Measurements from ENCODE around the gene BATF. TPM values are rescaled to one million over a fixed set of nuclear protein-coding genes. Genes with fewer than 3 reads are reported as not detected.

Gene BATF
- total RNA-seq, 1 donor from 2014 or later, result 213 TPM

GRCh38 chr14:75559451-75560222 lies 37.4 kb downstream of the BATF start:
- Mint-ChIP-seq H3K4me1 (ENCODE audit: low read depth) (peaks cover 65% of the 10 kb centered on the region), H3K9me3 (peaks cover 10% of the 10 kb centered on the region), H3K27me3 (ENCODE audit: insufficient read depth) (no peaks in the 10 kb centered on the region), H3K27ac (peak overlapping the region; percentile 93), H3K36me3 (ENCODE audit: low read depth) (peaks cover 12% of the 10 kb centered on the region), H3K4me3 (peak overlapping the region; percentile 21)
- intact Hi-C loops (cut with micrococcal nuclease), result loop anchor here (1.0 to 2.0 kb wide), 3 partner anchors 10 to 73 kb away; no protein-coding TSS in a partner anchor
- DNase-seq (ENCODE audit: low spot score), result peak; percentile 42

DNA sequence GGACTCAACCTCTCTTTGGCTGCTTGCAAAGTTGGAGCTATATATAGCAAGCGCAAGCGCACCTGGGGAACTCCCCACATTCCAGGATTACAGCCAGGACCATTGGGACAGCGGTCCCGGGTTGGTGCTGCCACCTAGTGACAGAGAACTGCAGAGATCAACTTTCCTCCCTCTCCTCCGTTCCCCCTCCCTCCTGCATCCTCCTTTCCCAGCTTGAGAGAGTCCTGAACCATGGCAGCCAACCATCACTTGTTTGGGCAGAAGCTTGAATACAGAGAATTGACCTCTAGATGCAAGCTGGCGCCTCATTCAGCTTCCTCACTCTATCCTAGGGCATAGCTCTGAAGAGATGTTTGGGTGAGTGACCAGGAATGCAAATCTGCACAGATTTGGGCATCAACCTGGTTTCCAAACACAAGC lies 38.8 kb downstream of the BATF start:
- intact Hi-C loops (cut with micrococcal nuclease), result loop anchor here (1.0 to 2.0 kb wide), 2 partner anchors 64 to 74 kb away; no protein-coding TSS in a partner anchor
- Mint-ChIP-seq H3K4me1 (ENCODE audit: low read depth) (peaks cover 68% of the 10 kb centered on the region), H3K27me3 (ENCODE audit: insufficient read depth) (no peaks in the 10 kb centered on the region), H3K27ac (peak overlapping the region; percentile 93), H3K4me3 (peak overlapping the region; percentile 15), H3K36me3 (ENCODE audit: low read depth) (peaks cover 5% of the 10 kb centered on the region), H3K9me3 (peaks cover 7% of the 10 kb centered on the region)
- DNase-seq (ENCODE audit: low spot score), result no peak

- no peak for DNase-seq (ENCODE audit: low spot score)
- no peaks in the 10 kb centered on the region for H3K9me3 Mint-ChIP-seq
- H3K27ac Mint-ChIP-seq, result peak overlapping the region; percentile 93
- H3K36me3 Mint-ChIP-seq (ENCODE audit: low read depth), result peaks cover 2% of the 10 kb centered on the region
- peaks cover 72% of the 10 kb centered on the region for H3K4me1 Mint-ChIP-seq (ENCODE audit: low read depth)
- no peaks in the 10 kb centered on the region for H3K27me3 Mint-ChIP-seq (ENCODE audit: insufficient read depth)
- peak overlapping the region; percentile 56 for H3K4me3 Mint-ChIP-seq
- intact Hi-C loops (cut with micrococcal nuclease), result loop anchor here (1.0 kb wide), 2 partner anchors 40 to 315 kb away; partner anchors contain the start of gene BATF
Observed at GRCh38 chr14:75562089-75562488, 39.8 kb downstream of the BATF start.

DNA sequence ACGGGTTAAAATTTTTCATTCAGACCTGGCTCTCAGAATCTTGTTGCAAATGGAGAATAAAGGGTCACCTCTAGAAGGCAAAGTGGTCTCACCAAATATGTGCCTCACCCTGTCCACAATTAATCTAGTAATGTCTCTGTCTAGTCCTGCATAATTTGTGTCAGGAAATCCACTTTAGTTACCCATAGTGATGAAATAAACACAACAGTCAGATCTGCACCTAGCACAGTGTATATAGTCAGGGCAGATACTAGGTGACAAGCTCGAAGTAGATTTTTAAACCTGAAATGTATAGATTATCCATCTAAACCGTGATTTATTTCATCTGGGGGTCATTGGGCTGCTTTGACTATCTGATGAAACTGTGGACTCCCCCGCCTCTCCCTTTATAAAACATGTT lies 40.2 kb downstream of the BATF start:
- intact Hi-C loops (cut with micrococcal nuclease), result loop anchor here (1.0 kb wide), 2 partner anchors 40 to 315 kb away; partner anchors contain the start of gene BATF

GRCh38 chr14:75563931-75564330 lies 41.7 kb downstream of the BATF start:
- Mint-ChIP-seq H3K9me3 (no peaks in the 10 kb centered on the region), H3K4me3 (no peak overlapping the region), H3K27me3 (ENCODE audit: insufficient read depth) (no peaks in the 10 kb centered on the region), H3K27ac (no peak overlapping the region), H3K4me1 (ENCODE audit: low read depth) (peaks cover 80% of the 10 kb centered on the region), H3K36me3 (ENCODE audit: low read depth) (peaks cover 2% of the 10 kb centered on the region)
- intact Hi-C loops (cut with micrococcal nuclease), result no loop called here
- DNase-seq (ENCODE audit: low spot score), result no peak

More for the DNA sequence above, 40.2 kb downstream of the BATF start:
- Mint-ChIP-seq H3K27me3 (ENCODE audit: insufficient read depth) (no peaks in the 10 kb centered on the region), H3K27ac (peak overlapping the region; percentile 93), H3K9me3 (no peaks in the 10 kb centered on the region), H3K4me1 (ENCODE audit: low read depth) (peaks cover 74% of the 10 kb centered on the region), H3K36me3 (ENCODE audit: low read depth) (peaks cover 2% of the 10 kb centered on the region), H3K4me3 (peak overlapping the region; percentile 56)
- no peak for DNase-seq (ENCODE audit: low spot score)

DNA sequence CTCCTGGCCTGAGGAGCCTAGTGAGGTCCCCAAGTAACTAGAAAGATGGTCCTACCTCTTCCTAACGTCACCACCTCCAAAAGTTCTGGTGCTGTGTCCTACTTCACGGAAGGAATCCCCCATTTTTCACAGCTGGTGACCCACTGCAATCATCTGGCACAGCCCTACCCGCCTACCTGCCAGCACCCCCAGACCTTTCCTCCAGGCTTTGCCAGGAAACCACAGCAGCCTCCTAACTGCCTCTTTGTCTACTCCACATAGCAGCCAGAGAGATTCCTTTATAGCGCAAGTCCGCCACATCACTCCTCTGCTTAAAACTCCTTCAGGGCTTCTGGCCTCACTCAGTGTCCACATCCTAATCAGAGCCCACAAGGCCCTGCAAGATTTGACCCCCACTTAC lies 42.8 kb downstream of the BATF start:
- Mint-ChIP-seq H3K36me3 (ENCODE audit: low read depth) (peaks cover 2% of the 10 kb centered on the region), H3K27me3 (ENCODE audit: insufficient read depth) (no peaks in the 10 kb centered on the region), H3K4me3 (no peak overlapping the region), H3K27ac (peak overlapping the region; percentile 64), H3K9me3 (no peaks in the 10 kb centered on the region), H3K4me1 (ENCODE audit: low read depth) (peaks cover 77% of the 10 kb centered on the region)
- no peak for DNase-seq (ENCODE audit: low spot score)
- intact Hi-C loops (cut with micrococcal nuclease), result no loop called here

GRCh38 chr14:75566321-75566720 lies 44.1 kb downstream of the BATF start:
- peak; percentile 68 for DNase-seq (ENCODE audit: low spot score)
- Mint-ChIP-seq H3K36me3 (ENCODE audit: low read depth) (peaks cover 2% of the 10 kb centered on the region), H3K9me3 (no peaks in the 10 kb centered on the region), H3K27ac (peak overlapping the region; percentile 87), H3K27me3 (ENCODE audit: insufficient read depth) (no peaks in the 10 kb centered on the region), H3K4me3 (peak overlapping the region; percentile 66), H3K4me1 (ENCODE audit: low read depth) (peaks cover 76% of the 10 kb centered on the region)
- intact Hi-C loops (cut with micrococcal nuclease), result loop anchor here (1.0 to 2.0 kb wide), 8 partner anchors 8 to 440 kb away; partner anchors contain the start of genes BATF, NEK9 and TMED10

DNA sequence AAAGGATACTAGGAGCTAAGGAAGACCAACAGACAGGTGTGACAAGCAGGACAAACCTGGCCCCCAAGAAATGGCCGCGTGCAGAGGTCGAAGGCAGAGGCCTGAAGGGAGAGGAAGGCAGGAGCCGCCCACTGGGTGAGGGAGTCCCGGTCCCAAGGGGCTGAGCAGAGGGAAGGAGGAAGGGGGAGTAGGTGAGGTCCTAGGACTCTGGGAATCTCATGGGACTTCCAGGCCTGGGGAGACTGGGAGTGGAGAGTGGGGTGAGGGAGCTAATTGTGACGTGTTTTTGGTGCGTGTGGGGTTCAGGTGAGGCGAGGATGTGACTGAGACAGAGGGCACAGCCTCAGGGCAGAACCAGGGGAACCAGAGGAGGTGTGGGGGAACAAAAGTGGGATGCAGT lies 44.5 kb downstream of the BATF start:
- Mint-ChIP-seq H3K36me3 (ENCODE audit: low read depth) (peaks cover 2% of the 10 kb centered on the region), H3K9me3 (no peaks in the 10 kb centered on the region), H3K27me3 (ENCODE audit: insufficient read depth) (no peaks in the 10 kb centered on the region), H3K4me3 (peak overlapping the region; percentile 66), H3K4me1 (ENCODE audit: low read depth) (peaks cover 76% of the 10 kb centered on the region), H3K27ac (peak overlapping the region; percentile 87)
- intact Hi-C loops (cut with micrococcal nuclease), result loop anchor here (1.0 to 2.0 kb wide), 8 partner anchors 8 to 440 kb away; partner anchors contain the start of genes BATF, NEK9 and TMED10
- no peak for DNase-seq (ENCODE audit: low spot score)

DNA sequence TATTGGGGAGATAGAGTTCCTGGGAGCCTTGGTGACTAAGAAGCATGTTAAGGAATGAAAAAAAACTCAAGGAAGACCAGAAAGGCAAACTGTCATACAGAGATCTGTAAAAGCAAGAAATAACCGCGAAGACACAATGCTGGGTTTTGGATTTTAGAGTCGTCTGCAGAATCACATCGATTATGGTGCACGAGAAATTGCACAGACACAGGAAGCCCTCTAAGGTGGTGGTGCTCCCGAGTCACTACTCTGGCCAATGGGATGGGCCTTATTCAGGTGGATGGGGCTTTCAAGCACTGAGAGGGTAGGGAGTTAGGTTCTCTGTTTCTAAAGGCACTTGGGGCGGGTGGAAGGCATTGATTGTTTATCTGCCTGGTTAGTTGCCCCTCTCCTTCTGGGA lies 45.9 kb downstream of the BATF start:
- DNase-seq (ENCODE audit: low spot score), result no peak
- peaks cover 70% of the 10 kb centered on the region for H3K4me1 Mint-ChIP-seq (ENCODE audit: low read depth)
- intact Hi-C loops (cut with micrococcal nuclease), result no loop called here
- H3K27ac Mint-ChIP-seq, result peak overlapping the region; percentile 33
- H3K36me3 Mint-ChIP-seq (ENCODE audit: low read depth), result peaks cover 2% of the 10 kb centered on the region
- no peaks in the 10 kb centered on the region for H3K27me3 Mint-ChIP-seq (ENCODE audit: insufficient read depth)
- no peaks in the 10 kb centered on the region for H3K9me3 Mint-ChIP-seq
- no peak overlapping the region for H3K4me3 Mint-ChIP-seq

GRCh38 chr14:75568791-75569190 lies 46.5 kb downstream of the BATF start:
- H3K4me3 Mint-ChIP-seq, result no peak overlapping the region
- H3K27me3 Mint-ChIP-seq (ENCODE audit: insufficient read depth), result no peaks in the 10 kb centered on the region
- no peaks in the 10 kb centered on the region for H3K9me3 Mint-ChIP-seq
- intact Hi-C loops (cut with micrococcal nuclease), result loop anchor here (1.0 kb wide), 1 partner anchor 8 kb away; no protein-coding TSS in a partner anchor
- peaks cover 70% of the 10 kb centered on the region for H3K4me1 Mint-ChIP-seq (ENCODE audit: low read depth)
- no peak for DNase-seq (ENCODE audit: low spot score)
- no peak overlapping the region for H3K27ac Mint-ChIP-seq
- peaks cover 2% of the 10 kb centered on the region for H3K36me3 Mint-ChIP-seq (ENCODE audit: low read depth)

DNA sequence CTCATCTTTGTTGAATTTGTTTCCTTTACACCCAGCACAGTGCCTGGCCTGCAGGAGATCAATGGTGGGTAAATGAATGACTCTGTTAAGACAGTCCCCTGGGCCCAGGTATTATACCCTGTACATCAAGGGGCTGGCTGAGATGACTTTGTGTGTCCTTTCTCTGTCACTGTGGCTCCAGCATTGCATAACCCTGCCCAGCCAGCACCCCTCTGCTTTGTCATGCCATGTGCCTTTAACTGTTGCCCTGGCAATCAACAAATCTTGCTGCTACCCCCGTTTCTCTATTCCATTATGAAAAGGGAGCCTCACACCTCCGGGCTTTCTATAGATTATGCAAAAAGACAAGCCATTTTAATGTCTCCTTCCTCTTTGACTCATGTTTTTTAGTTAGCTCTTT lies 48.5 kb downstream of the BATF start:
- H3K27ac Mint-ChIP-seq, result peak overlapping the region; percentile 27
- peaks cover 7% of the 10 kb centered on the region for H3K27me3 Mint-ChIP-seq (ENCODE audit: insufficient read depth)
- H3K36me3 Mint-ChIP-seq (ENCODE audit: low read depth), result peaks cover 2% of the 10 kb centered on the region
- intact Hi-C loops (cut with micrococcal nuclease), result no loop called here
- no peak overlapping the region for H3K4me3 Mint-ChIP-seq
- peaks cover 57% of the 10 kb centered on the region for H3K4me1 Mint-ChIP-seq (ENCODE audit: low read depth)
- no peak for DNase-seq (ENCODE audit: low spot score)
- H3K9me3 Mint-ChIP-seq, result no peaks in the 10 kb centered on the region

GRCh38 chr14:75572104-75572503 lies 49.8 kb downstream of the BATF start:
- Mint-ChIP-seq H3K27ac (no peak overlapping the region), H3K36me3 (ENCODE audit: low read depth) (no peaks in the 10 kb centered on the region), H3K4me3 (no peak overlapping the region), H3K27me3 (ENCODE audit: insufficient read depth) (peaks cover 7% of the 10 kb centered on the region), H3K9me3 (no peaks in the 10 kb centered on the region), H3K4me1 (ENCODE audit: low read depth) (peaks cover 43% of the 10 kb centered on the region)
- intact Hi-C loops (cut with micrococcal nuclease), result no loop called here
- DNase-seq (ENCODE audit: low spot score), result no peak

GRCh38 chr14:75577090-75577489 lies 54.8 kb downstream of the BATF start:
- no peaks in the 10 kb centered on the region for H3K9me3 Mint-ChIP-seq
- H3K36me3 Mint-ChIP-seq (ENCODE audit: low read depth), result no peaks in the 10 kb centered on the region
- peaks cover 23% of the 10 kb centered on the region for H3K4me1 Mint-ChIP-seq (ENCODE audit: low read depth)
- no peak for DNase-seq (ENCODE audit: low spot score)
- no peak overlapping the region for H3K27ac Mint-ChIP-seq
- peak overlapping the region; percentile 83 for H3K4me3 Mint-ChIP-seq
- intact Hi-C loops (cut with micrococcal nuclease), result loop anchor here (1.0 kb wide), 2 partner anchors 77 to 404 kb away; partner anchors contain the start of gene TGFB3
- H3K27me3 Mint-ChIP-seq (ENCODE audit: insufficient read depth), result peaks cover 7% of the 10 kb centered on the region

Measured in activated T-helper 1 cell treated with anti-CD3 and anti-CD28 coated beads, Interleukin-12 subunit alpha, Interleukin-12 subunit beta, Interleukin-2, Interleukin-4 antibody, amounts not matched to agents 30 ng/mL and 10 ng/mL and 1 ng/mL, durations not matched to agents 14 hours and 24 hours and 36 hours (primary cell).